ENCODE results near the gene PTPRO.

The PTPRO gene

DNA sequence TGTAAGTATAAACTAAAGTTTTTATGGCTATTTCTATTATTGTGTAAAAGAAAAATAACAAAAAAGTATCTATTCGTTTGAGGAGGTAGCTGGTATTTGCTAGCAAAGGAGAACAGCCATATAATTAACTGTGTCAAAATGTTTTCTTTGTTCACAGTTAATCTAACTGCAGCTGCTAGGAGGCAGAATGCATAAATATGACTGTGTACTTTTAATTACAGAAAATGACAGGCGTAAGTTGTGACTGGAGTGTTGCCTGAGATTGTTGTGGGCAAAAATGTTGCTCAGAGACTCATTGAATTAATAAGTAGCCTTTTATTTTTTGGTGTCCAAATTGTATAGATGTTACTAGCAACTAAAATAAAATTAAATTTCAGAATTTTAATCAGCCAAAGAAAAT is 33.5 kb downstream of the PTPRO start:
- DNase-seq = no peak

GRCh38 chr12:15356951-15357364 is 34.6 kb downstream of the PTPRO start:
- no peak for DNase-seq

DNA sequence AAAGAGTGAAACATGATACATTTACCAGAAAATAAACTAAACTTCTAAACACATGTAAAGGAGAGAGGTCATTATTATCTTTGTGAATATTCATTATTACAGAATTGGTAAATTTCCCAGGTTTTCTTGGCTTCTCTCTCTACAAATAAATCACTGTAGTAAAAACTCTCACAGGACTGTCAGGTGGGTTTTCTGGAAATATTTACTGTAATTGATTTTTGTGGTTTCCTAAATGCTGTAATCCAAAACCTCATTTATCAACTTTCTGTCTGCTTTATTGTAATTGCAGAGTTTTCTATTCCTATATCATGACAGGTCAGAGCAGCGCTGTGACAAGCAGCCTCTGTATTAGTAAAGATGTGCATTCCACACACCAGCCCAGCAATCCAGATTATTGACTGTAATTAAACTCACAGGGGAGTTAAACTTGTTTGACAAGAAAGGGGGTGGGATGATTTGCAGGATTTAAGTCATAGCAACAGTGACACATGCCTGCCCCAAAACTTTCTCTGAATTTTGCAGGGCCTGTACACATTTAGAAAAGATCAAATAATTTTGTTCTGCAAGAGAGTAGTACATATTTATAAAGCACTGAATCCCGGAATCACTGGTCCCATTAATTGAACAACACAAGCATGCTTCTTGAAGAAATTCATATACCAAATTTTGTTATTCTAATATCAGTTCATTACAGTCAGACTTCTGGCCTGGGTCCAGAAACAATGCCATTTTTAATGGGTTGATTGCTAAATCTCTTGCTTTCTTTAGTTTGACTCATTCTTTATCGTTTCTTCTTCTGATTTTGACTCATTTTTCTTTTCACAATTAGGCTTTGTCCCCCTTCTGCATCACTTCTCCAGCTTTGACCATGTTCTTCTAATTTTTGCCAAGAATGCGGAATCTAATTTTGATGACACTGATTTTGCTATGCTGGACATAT is 42.2 kb downstream of the PTPRO start:
- no peak for DNase-seq

DNA sequence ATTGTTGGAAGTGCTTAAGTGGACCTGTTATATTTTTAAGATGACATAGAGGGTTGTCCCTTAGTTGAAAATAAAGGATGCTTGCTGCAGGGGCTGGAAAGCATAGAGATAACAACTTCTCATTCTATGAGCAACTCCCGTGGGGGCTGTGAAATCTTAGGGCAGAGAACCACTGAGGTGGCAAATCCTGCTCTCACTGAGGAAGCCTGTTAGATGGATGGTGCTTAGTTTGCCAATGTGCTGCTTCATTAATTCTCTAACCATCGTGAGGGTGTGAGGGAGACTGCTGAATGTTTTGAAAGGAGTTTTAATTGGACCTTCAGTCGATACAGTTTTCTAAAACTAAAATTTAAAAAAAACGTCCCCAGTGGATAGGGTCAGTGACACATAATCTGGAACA is 46.5 kb downstream of the PTPRO start:
- DNase-seq = no peak

GRCh38 chr12:15372352-15372751 is 50.0 kb downstream of the PTPRO start:
- DNase-seq = no peak

GRCh38 chr12:15387772-15388171 is 65.5 kb downstream of the PTPRO start:
- no peak for DNase-seq

GRCh38 chr12:15389561-15389960 is 67.3 kb downstream of the PTPRO start:
- no peak for DNase-seq

- DNase-seq = no peak
Observed at GRCh38 chr12:15393037-15393436, 70.7 kb downstream of the PTPRO start.

DNA sequence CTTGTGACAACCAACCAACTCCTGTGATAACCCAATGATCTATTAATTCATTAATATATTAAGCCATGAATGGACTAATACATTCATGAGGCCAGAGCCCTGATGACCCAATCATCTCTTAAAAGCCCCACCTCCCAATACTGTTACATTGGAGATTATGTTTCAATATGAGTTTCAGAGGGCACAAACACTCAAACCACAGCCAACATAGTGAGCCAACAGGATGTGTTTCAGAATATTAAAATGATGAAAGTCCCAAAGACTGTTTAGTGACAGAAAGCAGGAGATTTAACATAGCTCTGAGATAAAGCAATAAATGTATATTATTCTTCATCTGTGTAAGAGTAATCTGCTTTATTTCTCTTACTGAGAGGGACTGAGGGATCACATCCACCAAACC is 71.7 kb downstream of the PTPRO start:
- no peak for DNase-seq

DNA sequence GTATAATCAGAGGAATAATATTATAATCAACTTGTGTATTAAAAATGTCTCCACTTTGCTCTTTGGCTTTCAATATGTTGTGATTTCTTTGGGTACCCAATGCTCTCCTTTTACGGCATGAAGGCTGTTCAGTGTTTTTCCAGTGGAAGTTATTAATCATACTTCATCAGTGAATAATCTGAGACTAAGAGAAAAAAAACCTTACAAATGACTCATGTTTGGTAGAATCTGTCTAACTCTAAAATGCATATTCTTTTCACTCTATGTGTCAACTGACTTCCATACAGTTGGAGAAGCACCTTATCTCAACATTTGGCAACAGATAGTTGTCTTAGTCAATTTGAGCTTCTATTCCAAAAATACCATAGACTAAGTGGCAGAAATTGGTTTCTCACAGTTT is 82.2 kb downstream of the PTPRO start:
- no peak for DNase-seq

DNA sequence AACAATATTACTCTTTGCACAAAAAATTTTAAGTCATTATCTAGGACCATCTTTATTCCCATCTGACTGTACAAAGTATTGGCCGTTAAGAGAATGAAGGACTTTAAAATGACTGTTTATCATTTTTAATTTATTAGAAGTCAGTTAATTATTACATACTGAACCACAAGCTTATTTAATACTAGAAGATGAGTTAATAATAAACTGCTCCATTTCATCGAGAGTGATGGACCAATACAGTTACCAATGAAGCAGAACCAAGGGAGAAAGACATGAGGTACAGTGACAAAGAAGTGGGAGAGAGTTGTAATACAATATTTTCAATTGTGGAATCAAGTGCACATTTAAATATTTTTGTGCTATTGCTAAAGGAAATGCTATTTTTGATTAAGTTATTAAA is 83.3 kb downstream of the PTPRO start:
- DNase-seq = no peak

DNA sequence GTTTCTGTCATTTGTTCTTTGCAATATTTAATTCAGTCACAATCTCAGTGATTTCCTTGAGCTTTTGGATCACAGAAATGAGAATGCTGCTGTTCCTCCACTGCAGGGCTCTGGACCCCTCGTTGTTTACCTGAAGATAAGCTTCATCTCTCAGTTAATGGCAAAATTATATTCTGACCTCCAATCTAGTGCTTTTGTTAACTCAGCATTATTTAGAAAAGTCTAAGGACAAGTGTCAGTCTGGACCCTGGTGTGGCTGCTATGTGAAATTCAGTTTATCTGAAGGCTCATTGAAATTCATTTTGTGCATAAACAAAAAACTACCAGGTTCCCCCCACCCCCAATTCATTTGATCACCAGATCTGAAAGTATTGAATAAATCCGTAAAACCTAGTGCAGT is 84.7 kb downstream of the PTPRO start:
- no peak for DNase-seq

- DNase-seq = no peak
Observed at GRCh38 chr12:15411842-15412241, 89.5 kb downstream of the PTPRO start.

DNA sequence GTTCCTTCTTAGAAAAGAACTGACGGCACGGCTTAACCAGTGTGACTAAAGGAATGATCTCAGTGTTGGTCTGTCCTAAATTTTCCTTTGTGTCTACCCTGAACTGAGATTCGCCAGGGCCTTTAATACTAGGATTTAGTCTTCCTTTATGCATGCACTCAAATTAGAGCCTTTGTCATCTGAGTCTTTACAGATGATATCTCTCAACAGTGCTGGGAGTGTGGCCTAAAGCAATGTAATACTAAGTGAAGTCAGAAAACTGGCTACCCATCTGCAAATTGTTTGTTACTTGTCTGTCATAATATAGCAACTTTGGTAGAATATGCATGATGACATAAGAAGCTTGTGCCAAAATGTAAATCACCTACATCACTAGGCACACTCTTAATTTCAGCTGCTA is 95.4 kb downstream of the PTPRO start:
- DNase-seq = no peak

DNA sequence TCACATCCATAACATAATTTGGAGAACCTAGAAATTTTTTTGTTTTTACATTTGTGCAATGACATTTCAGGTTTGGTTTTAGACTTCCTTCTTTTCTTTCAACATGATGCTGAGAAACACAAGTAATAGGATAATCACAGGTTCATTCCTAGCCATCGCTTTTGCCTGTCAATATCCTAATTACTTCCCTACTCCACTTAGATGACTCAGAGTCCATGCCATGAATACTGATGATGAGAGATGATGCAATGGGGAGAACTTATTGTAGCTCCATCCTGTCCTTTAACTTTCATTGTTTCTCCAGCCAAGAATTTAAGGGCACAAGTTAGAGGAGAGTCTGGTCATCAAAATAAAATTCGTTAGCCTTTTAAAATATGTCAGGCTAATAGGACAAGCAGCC is 101.3 kb downstream of the PTPRO start:
- no peak for DNase-seq

DNA sequence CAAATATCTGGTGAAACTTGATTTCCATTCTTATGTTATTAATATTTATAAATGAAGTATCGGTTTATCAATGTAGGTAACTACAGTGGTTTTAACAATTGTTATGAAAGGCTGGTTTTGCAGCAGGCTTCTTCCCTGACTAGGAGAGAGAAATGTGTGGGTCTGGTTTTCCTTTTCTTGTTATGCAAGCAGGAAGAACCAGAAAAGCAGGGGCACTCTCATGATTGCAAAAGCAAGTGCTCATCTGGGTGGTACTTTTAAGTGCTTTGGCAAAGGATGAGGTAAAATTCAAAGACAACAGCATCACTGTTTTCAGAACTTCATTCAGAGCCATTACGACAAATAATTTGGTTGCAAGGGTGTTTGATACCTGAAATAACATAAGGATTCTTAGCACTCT is 105.6 kb downstream of the PTPRO start:
- DNase-seq = no peak

DNA sequence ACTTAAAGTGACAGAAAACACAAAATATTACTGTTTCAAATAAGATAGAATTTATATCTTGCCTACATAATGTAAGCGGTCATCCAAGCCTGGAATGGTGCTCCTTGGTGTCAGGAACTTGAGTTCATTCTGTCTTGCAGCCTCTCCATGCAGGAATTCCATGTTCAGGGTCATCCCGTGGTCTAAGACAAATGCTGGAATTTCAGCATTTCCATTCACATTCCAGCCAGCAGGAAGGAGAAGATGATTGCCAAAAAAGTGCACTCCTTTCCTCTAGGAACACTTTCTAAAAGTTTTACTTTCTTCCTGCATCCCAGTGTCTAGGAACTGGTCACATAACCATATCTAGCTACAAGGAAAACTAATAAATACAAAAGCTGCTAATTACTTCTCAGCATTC is 106.3 kb downstream of the PTPRO start:
- DNase-seq = no peak

- no peak for DNase-seq
Observed at GRCh38 chr12:15429262-15429661, 107.0 kb downstream of the PTPRO start.

- no peak for DNase-seq
Observed at GRCh38 chr12:15435597-15435996, 113.3 kb downstream of the PTPRO start.

- no peak for DNase-seq
Observed at GRCh38 chr12:15439459-15439858, 117.2 kb downstream of the PTPRO start.

- DNase-seq = no peak
Observed at GRCh38 chr12:15443050-15443449, 120.7 kb downstream of the PTPRO start.

- no peak for DNase-seq
Observed at GRCh38 chr12:15443611-15444010, 121.3 kb downstream of the PTPRO start.

DNA sequence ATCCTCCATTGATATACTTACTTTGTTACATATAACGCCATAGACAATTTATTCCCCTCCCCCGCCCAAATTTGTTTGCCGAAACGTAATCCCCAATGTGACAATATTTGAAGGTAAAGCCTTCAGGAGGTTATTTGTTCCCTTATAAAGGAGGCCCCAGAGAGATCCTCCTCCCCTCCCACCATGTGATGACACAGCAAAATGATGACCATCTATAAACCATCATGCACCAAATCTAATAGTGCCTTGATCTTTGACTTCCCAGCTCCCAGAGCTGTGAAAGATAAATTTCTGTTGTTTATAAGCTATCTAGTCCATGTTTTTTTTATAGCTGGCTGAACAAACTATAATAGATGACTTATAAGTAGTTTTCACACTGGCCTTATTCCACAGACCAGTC is 122.2 kb downstream of the PTPRO start:
- no peak for DNase-seq

- no peak for DNase-seq
Observed at GRCh38 chr12:15446807-15447206, 124.5 kb downstream of the PTPRO start.

DNA sequence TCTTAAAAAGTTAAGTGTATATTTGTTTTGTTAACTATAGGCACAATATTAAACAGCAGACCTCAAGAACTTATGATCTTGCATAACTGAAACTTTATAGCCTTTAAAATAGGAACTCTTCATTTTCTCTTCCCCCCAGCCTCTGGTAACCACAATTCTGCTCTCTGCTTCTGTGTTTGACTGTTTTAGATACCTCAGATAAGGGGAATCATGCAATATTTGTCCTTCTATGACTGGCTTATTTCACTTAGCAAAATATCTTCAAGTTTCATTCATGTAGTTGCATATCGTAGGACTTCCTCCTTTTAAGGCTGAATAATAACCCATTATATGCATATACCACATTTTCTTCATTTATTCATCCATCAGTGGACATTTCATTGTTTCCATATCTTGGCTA is 131.3 kb downstream of the PTPRO start:
- DNase-seq = no peak

Measured in Kasumi-1 (cell line).